Type B pancreatic cell (in vitro differentiated cells): Measurements from ENCODE around the gene CNOT9. TPM values are rescaled to one million over a fixed set of nuclear protein-coding genes. Genes with fewer than 3 reads are reported as not detected.

Source experiments
- DNase-seq: peaks from one replicate; pipeline ENCODE4 v3.0.0; 2021; ENCODE audit warnings: mixed read lengths; ENCODE audit not compliant: unreplicated experiment; ENCODE audit errors: extremely low spot score
- H3K27ac Mint-ChIP-seq: 2 replicates; pipeline ENCODE4 v1.8.0; 2021; ENCODE audit warnings: mild to moderate bottlenecking, mixed read lengths
- H3K27me3 Mint-ChIP-seq: 2 replicates; pipeline ENCODE4 v1.8.0; 2021; ENCODE audit warnings: mixed read lengths
- H3K36me3 Mint-ChIP-seq: 2 replicates; pipeline ENCODE4 v1.8.0; 2021; ENCODE audit warnings: mixed read lengths
- H3K4me1 Mint-ChIP-seq: one replicate; pipeline ENCODE4 v1.8.0; 2021; ENCODE audit warnings: mixed read lengths; ENCODE audit not compliant: unreplicated experiment
- H3K4me3 Mint-ChIP-seq: 2 replicates; pipeline ENCODE4 v1.8.0; 2021; ENCODE audit warnings: mild to moderate bottlenecking, mixed read lengths
- H3K9me3 Mint-ChIP-seq: 2 replicates; pipeline ENCODE4 v1.8.0; 2021; ENCODE audit warnings: mixed read lengths
- CTCF ChIP-seq: fragments of 200-600 bp; sonication (generic); conservative IDR thresholded peaks from 2 replicates; pipeline ENCODE4 v1.5.0; 2021; ENCODE audit warnings: antibody characterized with exemption, mild to moderate bottlenecking
- total RNA-seq: library from RNA; stranded (reverse); gene quantifications from 2 replicates; pipeline ENCODE4 v1.2.1, GENCODE V29; 2021; ENCODE audit warnings: low replicate concordance

Gene CNOT9
- total RNA-seq, 1 donor from 2014 or later, result 59.4 TPM

DNA sequence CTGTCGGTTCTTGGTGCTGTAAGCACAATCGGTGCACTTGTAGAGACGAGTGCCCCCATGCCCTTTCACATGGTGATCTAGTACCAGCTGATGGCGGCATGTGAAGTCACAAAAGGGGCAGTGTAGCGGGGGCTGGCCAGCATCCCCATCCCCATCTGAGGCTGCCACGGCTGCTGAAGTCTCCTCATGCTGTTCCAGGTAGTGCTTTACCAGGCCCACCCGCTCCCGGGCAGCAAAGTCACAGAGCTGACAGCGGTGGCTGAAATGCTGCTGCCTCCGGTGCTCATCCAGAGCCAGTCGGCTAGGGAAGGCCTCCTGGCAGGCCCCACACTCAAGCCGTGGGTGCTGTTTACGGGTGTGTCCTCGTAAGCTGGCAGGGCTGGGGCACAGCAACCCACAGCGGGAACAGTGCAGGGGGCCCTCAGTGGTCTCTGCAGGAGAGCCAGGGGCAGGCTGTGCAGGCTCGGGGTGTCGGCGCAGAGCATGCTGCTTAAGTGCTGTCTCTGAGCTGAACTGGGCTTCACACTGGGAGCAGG lies 73.5 kb downstream of the CNOT9 start:
- H3K4me1 Mint-ChIP-seq, result no peaks in the 10 kb centered on the region
- H3K36me3 Mint-ChIP-seq, result peaks cover 8% of the 10 kb centered on the region

GRCh38 chr2:218642786-218643185 lies 74.1 kb downstream of the CNOT9 start:
- DNase-seq, result no peak
- no peaks in the 10 kb centered on the region for H3K27me3 Mint-ChIP-seq
- H3K4me3 Mint-ChIP-seq, result no peak overlapping the region
- H3K36me3 Mint-ChIP-seq, result peaks cover 2% of the 10 kb centered on the region
- no peaks in the 10 kb centered on the region for H3K9me3 Mint-ChIP-seq
- TF ChIP-seq CTCF, result no peak
- no peaks in the 10 kb centered on the region for H3K4me1 Mint-ChIP-seq
- no peak overlapping the region for H3K27ac Mint-ChIP-seq

More for the DNA sequence above, 73.5 kb downstream of the CNOT9 start:
- Mint-ChIP-seq H3K27ac (no peak overlapping the region), H3K4me3 (no peak overlapping the region), H3K27me3 (no peaks in the 10 kb centered on the region), H3K9me3 (no peaks in the 10 kb centered on the region)
- DNase-seq, result no peak
- TF ChIP-seq CTCF, result no peak

- TF ChIP-seq CTCF, result no peak
Measured at GRCh38 chr2:218643751-218644310, 75.2 kb downstream of the CNOT9 start.

DNA sequence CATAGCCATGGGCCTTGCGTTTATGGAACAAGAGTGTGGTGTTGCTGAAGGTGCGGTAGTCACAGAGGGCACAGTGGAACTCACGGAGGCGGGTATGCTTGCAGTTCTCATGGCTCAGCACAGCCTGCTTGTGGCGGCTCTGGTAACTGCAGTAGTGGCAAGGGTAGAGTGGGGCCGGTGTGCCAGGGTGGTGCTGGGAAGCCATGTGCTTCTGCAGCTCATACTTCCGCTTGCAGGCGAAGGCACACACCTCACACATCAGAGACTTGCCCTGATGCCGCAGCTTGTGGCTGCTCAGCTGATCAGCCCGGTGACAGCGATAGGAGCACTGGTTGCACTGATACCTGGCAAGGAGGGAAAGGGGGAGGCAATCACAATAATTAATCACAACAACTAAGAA lies 76.1 kb downstream of the CNOT9 start:
- Mint-ChIP-seq H3K27me3 (no peaks in the 10 kb centered on the region), H3K27ac (no peak overlapping the region), H3K36me3 (no peaks in the 10 kb centered on the region), H3K9me3 (no peaks in the 10 kb centered on the region), H3K4me3 (no peak overlapping the region), H3K4me1 (no peaks in the 10 kb centered on the region)
- TF ChIP-seq CTCF, result no peak
- no peak for DNase-seq

More at GRCh38 chr2:218643751-218644310, 75.2 kb downstream of the CNOT9 start:
- H3K4me1 Mint-ChIP-seq, result no peaks in the 10 kb centered on the region
- no peaks in the 10 kb centered on the region for H3K9me3 Mint-ChIP-seq
- no peaks in the 10 kb centered on the region for H3K36me3 Mint-ChIP-seq
- H3K27ac Mint-ChIP-seq, result no peak overlapping the region
- no peak overlapping the region for H3K4me3 Mint-ChIP-seq
- H3K27me3 Mint-ChIP-seq, result no peaks in the 10 kb centered on the region
- DNase-seq, result no peak

DNA sequence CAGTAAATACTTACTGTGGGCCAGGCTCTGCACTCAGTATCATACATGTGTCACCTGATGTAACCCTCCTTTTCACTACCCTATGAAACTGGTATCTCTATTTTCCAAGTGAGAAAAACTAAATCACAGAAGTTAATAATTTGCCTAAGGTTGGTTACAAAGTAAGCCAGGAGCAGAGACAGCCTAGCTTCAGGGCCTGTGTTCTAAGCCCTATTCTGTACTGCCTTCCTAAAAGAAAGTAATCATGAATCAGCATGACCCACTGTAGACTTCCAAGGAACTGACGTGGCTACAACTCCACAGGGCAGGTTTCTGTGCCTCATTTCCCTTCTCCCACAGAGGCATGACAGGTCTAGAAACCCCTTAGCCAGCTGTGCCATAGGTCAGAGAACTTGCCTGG lies 76.5 kb downstream of the CNOT9 start:
- Mint-ChIP-seq H3K4me1 (no peaks in the 10 kb centered on the region), H3K27me3 (no peaks in the 10 kb centered on the region), H3K4me3 (no peak overlapping the region), H3K27ac (no peak overlapping the region), H3K9me3 (no peaks in the 10 kb centered on the region), H3K36me3 (no peaks in the 10 kb centered on the region)
- no peak for TF ChIP-seq CTCF
- no peak for DNase-seq

Other genes starting within 250 kb of the CNOT9 start
- 0.21 and 4.1 TPM in 2 replicates for gene CATIP, start 212.0 kb upstream of the CNOT9 start, total RNA-seq
- 0.39 and 0.64 TPM in 2 replicates for gene SLC11A1, start 186.6 kb upstream of the CNOT9 start, total RNA-seq
- gene CTDSP1, start 169.0 kb upstream of the CNOT9 start, total RNA-seq, result 96.4 and 112 TPM in 2 replicates
- gene VIL1, start 149.7 kb upstream of the CNOT9 start, total RNA-seq, result 64.6 and 142 TPM in 2 replicates
- gene USP37, start 488 bp upstream of the CNOT9 start, total RNA-seq, result 16.5 and 22.9 TPM in 2 replicates
- 0.40 and 1.4 TPM in 2 replicates for gene PLCD4, start 39.1 kb downstream of the CNOT9 start, total RNA-seq
- 35.0 and 38.3 TPM in 2 replicates for gene ZNF142, start 90.8 kb downstream of the CNOT9 start, total RNA-seq
- 46.0 and 64.2 TPM in 2 replicates for gene BCS1L, start 90.8 kb downstream of the CNOT9 start, total RNA-seq
- 22.8 and 30.5 TPM in 2 replicates for gene RNF25, start 103.2 kb downstream of the CNOT9 start, total RNA-seq
- gene STK36, start 103.2 kb downstream of the CNOT9 start, total RNA-seq, result 60.4 and 102 TPM in 2 replicates
- 59.2 and 79.8 TPM in 2 replicates for gene TTLL4, start 142.0 kb downstream of the CNOT9 start, total RNA-seq
- gene CYP27A1, start 213.3 kb downstream of the CNOT9 start, total RNA-seq, result 6.5 and 6.9 TPM in 2 replicates